Subcutaneous adipose tissue (tissue), 4 donors: Measurements from ENCODE around the gene NEK7. TPM values are rescaled to one million over a fixed set of nuclear protein-coding genes. Genes with fewer than 3 reads are reported as not detected.

Experiments
- total RNA-seq, 4 donors: library from RNA; depleted of rRNA; stranded (reverse); fragments of >200 nt; gene quantifications; one replicate each; pipeline ENCODE4 v1.1.0, GENCODE V29; 2016
- TF ChIP-seq, protein P1 (sequence below): fragments of 450-650 bp; IDR thresholded peaks from one replicate; pipeline ENCODE4 v1.5.1; 2016; ENCODE audit warnings: low read depth, mild to moderate bottlenecking, control low read depth, antibody characterized with exemption, moderate library complexity

The NEK7 gene
- total RNA-seq, 4 donors from 2014 or later, result 112 to 246 (median 161) TPM

DNA sequence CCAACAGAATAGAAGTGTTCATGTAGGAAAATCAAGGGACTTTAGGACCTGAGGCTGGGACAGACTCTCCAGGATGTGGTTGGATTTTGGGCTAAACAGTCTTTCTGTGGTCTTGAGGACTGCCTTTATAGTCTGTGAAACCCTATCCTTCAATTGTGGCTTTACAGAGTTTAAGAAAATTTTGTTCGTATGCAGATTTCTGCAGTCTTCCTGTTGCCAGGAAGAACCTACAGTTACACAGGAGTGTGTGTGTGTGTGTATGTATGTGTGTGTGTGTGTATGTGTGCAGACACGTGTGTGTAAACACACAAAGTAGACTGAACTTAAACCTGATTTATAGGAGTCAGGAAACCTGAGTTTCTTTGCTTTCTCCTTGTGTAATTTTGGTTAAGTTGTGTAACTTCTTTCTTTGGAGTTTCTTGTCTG is 22.8 kb downstream of the NEK7 start:
- TF ChIP-seq, protein P1, sequence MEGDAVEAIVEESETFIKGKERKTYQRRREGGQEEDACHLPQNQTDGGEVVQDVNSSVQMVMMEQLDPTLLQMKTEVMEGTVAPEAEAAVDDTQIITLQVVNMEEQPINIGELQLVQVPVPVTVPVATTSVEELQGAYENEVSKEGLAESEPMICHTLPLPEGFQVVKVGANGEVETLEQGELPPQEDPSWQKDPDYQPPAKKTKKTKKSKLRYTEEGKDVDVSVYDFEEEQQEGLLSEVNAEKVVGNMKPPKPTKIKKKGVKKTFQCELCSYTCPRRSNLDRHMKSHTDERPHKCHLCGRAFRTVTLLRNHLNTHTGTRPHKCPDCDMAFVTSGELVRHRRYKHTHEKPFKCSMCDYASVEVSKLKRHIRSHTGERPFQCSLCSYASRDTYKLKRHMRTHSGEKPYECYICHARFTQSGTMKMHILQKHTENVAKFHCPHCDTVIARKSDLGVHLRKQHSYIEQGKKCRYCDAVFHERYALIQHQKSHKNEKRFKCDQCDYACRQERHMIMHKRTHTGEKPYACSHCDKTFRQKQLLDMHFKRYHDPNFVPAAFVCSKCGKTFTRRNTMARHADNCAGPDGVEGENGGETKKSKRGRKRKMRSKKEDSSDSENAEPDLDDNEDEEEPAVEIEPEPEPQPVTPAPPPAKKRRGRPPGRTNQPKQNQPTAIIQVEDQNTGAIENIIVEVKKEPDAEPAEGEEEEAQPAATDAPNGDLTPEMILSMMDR, result no peak

DNA sequence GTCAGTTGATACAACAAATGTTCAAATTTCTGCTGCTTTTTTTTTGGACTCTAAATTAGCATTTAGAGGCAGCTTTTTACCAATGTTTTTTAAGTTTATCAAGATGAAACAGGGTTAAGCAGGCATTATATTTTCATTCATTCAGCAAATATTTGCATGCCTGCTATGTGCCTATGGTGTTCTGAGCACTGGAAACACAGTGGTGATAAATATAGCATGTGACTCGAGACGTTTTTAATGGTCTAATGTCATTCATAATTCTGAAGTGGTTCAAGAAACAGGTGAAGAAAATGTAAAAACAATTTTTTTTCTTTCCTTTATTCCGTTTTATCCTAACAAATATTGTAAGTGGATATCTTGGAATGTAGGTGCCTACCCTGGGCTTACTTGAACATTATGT is 26.8 kb downstream of the NEK7 start:
- TF ChIP-seq, protein P1, result no peak

DNA sequence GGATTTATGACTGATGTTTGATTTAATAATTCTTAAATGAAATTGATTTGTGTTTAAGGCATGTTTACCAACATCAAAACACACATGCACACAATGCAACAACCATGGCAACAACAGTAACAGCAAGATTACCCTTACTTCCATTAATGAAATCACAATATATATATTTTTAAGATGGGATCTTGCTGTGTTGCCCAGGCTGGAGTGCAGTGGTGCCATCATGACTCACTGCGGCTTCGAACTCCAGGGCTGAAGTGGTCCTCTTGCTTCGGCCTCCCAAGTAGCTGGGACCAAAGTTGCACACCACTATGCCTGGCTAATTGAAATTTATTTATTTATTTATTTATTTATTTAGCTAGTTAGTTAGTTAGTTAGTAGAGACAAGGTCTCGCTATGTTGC is 27.7 kb downstream of the NEK7 start:
- TF ChIP-seq, protein P1, result no peak

DNA sequence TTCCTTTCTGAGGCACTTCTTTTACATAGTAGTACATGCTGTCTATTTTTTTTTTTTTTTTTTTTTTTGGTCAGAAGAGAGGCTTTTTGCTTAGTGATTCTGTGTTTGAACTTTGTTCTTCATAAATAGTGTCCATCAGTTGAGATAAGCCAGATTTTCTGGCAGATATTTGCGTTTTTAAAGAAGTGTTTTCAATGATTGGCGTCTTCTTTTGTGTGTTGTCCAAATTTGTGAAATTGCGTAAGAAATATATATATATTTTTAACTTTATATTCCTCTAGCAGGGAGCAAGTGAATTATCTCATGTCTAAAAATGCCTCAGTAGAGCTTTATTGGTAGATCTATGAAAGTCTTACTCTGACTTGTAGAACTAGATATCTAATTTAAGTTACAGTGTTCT is 28.3 kb downstream of the NEK7 start:
- TF ChIP-seq, protein P1, result no peak

DNA sequence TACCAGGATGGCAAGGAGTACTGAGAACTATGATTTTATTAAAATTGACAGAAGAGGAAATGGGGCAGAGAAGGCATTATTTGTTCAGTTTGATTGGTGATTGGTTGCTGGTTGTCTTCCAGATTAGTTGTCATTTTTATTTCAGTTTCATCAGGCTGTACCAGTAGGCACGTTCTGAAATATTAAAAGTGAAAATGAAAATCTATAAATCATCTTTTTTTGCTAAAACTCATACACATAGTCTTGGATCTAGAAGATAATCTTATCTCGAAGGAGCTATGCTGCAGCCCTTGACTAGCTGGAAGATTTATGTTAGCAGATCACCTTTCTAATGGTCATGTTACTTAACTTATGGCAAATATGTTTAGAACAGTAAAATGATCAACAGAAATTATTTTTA is 29.0 kb downstream of the NEK7 start:
- TF ChIP-seq, protein P1, result no peak

DNA sequence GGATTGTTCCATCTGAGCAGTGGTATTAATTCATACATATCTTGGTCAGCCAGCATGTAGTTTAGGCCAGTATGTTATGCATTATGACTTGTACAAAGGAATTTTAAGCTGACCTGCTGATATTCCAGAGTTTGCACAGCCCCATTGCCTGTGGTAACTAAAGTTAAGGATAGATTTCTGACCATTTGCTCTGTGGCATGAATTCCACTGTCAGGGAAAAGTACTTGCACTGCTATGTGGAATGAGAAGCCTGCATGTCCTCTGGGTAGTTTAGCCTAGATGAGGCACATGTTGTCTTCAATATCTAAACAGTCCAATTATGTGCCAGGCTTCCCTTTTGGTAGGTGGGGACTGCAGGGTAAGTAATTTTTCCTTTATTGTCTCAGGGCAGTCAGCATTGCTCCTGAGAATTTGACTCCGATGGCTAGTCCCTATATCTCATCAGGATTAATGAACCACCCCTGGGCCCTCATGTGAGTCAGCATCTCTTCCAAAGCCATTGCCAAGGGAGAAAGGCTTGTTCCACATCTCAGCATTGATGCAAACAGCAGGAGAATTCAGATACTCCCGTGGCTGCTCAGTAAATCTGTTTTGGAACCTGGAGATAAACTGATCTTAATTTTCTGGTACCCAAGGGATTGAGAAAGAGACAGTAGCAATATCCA is 30.2 kb downstream of the NEK7 start:
- TF ChIP-seq, protein P1, result no peak

DNA sequence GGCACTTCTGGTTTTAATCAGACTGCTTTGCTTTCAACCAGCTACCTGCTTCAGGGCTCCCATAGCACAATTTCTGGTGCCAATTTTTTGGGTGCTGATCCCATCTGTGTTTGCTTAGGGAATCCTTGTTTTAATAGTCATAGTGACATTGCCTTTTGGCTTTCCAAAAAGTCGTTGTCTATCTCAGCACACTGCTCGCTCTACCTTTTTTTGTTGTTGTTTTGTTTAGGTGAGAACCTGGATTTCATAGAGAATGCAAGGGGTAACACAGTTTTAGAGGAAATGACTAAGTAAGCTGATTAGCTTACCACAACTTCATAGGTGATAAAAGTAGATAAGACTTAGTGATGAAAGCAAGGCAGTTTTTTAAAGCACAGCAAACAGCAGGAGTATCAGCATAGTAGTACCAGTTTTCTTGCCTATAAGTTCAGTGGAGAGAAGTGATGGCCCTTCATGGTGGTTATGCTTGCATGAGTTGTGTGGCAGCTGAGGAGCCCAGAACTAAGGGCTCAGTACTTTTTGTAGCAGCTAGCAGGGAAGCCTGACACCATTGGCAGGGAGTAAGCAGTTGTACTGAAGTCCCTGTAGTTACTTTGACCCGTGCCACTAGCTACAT is 31.3 kb downstream of the NEK7 start:
- TF ChIP-seq, protein P1, result no peak
